AG04449 (cell line): ENCODE results near the gene FAM237B.

Source experiments
- CTCF ChIA-PET: fragments of 350-600 bp; formaldehyde crosslinking; extraction: SDS; loops from one replicate; lab custom pipeline; 2021; ENCODE audit warnings: antibody characterized with exemption; lab: Yijun Ruan, JAX
- POLR2A ChIA-PET: fragments of 400-600, 350-600 bp; formaldehyde crosslinking; extraction: SDS; loops from one replicate; lab custom pipeline; 2020; ENCODE audit warnings: antibody characterized with exemption, inconsistent platforms; lab: Yijun Ruan, JAX
- DNase-seq: peaks from one replicate; pipeline ENCODE4 v3.0.0-alpha.2; 2010; ENCODE audit warnings: low read depth, low spot score
- H3K4me3 ChIP-seq: 2 replicates; pipeline ENCODE4 v1.5.1; 2011; ENCODE audit warnings: low read depth, mild to moderate bottlenecking, control low read depth, low read length
- TF ChIP-seq, protein P1 (sequence below): IDR thresholded peaks from one replicate; pipeline ENCODE4 v1.5.1; 2011; ENCODE audit warnings: mild to moderate bottlenecking, moderate library complexity, low read length, control low read depth, inconsistent platforms; ENCODE audit not compliant: insufficient read depth; ENCODE audit errors: missing control alignments

The FAM237B gene

DNA sequence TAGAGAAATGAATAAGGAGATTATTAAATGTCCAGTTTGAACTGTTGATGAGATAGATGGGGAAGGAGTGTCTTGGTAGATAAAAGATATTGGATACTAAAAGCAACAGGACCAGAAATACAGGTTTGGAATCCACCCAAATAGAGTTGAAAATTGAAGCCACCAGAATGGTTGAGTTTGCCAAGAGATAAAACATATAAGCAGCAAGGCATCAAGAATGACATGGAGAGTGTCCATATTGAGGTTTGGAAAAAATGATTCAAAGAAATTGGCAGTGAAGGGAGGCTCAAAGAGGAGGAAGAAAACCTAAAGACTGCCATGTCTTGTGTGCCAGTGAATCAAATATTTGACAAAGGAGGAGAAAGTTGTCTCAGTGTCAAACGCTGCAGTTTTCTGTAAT is 51.9 kb downstream of the FAM237B start:
- CTCF ChIA-PET = interaction anchor here (0.8 to 1.9 kb wide), 3 partner anchors 14 to 115 kb away, joined by 3 to 6 read pairs (median 3); partner anchors contain the start of genes GTPBP10 and STEAP1
- H3K4me3 ChIP-seq = no peak overlapping the region
- TF ChIP-seq, protein P1, sequence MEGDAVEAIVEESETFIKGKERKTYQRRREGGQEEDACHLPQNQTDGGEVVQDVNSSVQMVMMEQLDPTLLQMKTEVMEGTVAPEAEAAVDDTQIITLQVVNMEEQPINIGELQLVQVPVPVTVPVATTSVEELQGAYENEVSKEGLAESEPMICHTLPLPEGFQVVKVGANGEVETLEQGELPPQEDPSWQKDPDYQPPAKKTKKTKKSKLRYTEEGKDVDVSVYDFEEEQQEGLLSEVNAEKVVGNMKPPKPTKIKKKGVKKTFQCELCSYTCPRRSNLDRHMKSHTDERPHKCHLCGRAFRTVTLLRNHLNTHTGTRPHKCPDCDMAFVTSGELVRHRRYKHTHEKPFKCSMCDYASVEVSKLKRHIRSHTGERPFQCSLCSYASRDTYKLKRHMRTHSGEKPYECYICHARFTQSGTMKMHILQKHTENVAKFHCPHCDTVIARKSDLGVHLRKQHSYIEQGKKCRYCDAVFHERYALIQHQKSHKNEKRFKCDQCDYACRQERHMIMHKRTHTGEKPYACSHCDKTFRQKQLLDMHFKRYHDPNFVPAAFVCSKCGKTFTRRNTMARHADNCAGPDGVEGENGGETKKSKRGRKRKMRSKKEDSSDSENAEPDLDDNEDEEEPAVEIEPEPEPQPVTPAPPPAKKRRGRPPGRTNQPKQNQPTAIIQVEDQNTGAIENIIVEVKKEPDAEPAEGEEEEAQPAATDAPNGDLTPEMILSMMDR = no peak
- POLR2A ChIA-PET = no interaction called here
- DNase-seq = no peak

DNA sequence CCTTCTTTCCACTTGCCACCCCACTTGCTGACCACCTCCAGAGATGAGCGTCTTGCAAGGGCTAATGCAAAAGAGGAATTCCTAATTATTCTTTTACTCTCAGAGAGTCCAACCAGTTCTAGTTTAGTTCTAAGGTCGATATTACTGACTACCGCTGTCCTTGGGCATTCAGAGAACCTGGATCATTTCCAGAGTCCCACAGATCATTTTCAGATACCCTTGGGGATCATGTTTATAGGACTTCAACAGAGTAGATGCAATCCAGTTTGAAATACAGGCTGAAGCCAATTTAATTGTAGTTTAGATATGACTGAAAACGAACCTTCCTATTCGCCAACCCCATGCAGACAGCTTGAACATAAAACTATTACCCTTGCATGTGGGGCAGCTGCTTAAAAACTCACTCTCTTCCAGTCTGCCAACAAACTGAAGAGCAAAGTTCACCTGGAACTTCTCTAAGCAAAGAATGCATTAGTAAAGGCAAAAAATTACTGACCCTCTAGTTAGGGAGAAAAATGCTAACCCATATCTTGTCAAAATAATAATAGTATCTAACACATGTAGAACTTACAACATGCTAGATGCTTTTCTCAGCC is 53.7 kb downstream of the FAM237B start:
- TF ChIP-seq, protein P1 = no peak
- CTCF ChIA-PET = interaction anchor here (0.6 to 6.4 kb wide), 6 partner anchors 42 to 161 kb away, joined by 3 to 80 read pairs (median 4); partner anchors contain the start of gene STEAP1
- H3K4me3 ChIP-seq = no peak overlapping the region
- no peak for DNase-seq
- POLR2A ChIA-PET = no interaction called here

DNA sequence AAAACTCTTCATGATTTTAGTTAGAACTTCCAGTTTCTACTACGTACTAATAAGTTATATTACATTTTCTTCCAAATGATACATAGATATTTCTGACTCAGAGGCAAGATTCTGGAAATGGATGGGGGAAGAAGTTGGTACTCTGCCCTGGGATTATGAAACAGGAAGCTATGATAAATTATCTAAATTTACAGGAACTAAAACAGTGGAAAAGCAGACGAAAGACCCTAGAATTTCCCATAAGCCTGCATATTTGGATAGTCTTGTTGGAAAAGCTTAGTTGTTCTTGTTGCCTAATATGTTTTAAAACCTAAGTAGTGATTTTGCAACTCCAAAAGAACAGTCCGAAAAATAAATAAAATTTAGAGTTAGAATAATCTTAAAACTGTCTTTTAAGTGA is 54.3 kb downstream of the FAM237B start:
- TF ChIP-seq, protein P1 = no peak
- no peak overlapping the region for H3K4me3 ChIP-seq
- ChIA-PET POLR2A (no interaction called here), CTCF (interaction anchor here (1.1 to 6.4 kb wide), 5 partner anchors 46 to 161 kb away, joined by 3 to 80 read pairs (median 4); partner anchors contain the start of gene STEAP1)
- DNase-seq = no peak
